ENCODE measurements around the gene DNPH1.

The DNPH1 gene

GRCh38 chr6:43269273-43270007, 40.2 kb upstream of the DNPH1 start:
- peak in 2 of 3 donors; percentile 38 to 61 for DNase-seq
- Histone ChIP-seq H3K4me1 (ENCODE audit: control extremely low read depth in 1 of 4, control insufficient read depth in 4 of 4, insufficient read depth in 4 of 4, low read length in 3 of 4) (peaks cover 0 to 13% (median 9%) of the 10 kb centered on the region in 4 experiments), H3K27me3 (replicated peaks in 2 of 5; ENCODE audit: control insufficient read depth in 4 of 5, insufficient read depth in 5 of 5, low read length in 4 of 5) (peaks cover 0 to 74% (median 24%) of the 10 kb centered on the region in 5 experiments), H3K4me3 (ENCODE audit: control insufficient read depth in 1 of 7, extremely low read depth in 1 of 7, insufficient read depth in 4 of 7, low read depth in 2 of 7, low read length in 6 of 7) (peak overlapping the region in 4 of 7 experiments; percentile 8 to 64 (median 54)), H3K9me3 (ENCODE audit: control extremely low read depth in 1 of 5, control insufficient read depth in 4 of 5, insufficient read depth in 2 of 5, low read depth in 1 of 5, low read length in 4 of 5) (no peaks in the 10 kb centered on the region), H3K27ac (ENCODE audit: insufficient read depth in 1 of 2, low read depth in 1 of 2, low read length in 2 of 2, poor library complexity in 1 of 2, severe bottlenecking in 2 of 2) (no peak overlapping the region), H3K36me3 (ENCODE audit: control insufficient read depth in 4 of 4, insufficient read depth in 4 of 4, low read length in 3 of 4) (no peaks in the 10 kb centered on the region)
- 5% methylated on average over 32 of the region's 44 CpGs for WGBS (ENCODE audit: insufficient coverage)
- ChIA-PET CTCF (interaction anchor here (0.6 to 2.4 kb wide), 8 partner anchors 11 to 238 kb away, joined by 3 to 7 read pairs (median 4); partner anchors contain the start of genes CRIP3 and DNPH1), POLR2A (no interaction called here)

- ChIA-PET CTCF (interaction anchor here (0.6 to 2.4 kb wide), 10 partner anchors 11 to 239 kb away, joined by 3 to 7 read pairs (median 4); partner anchors contain the start of genes CRIP3 and DNPH1), POLR2A (no interaction called here)
- 91% methylated on average over 8 of the region's 10 CpGs for WGBS (ENCODE audit: insufficient coverage)
These were observed 39.5 kb upstream of the DNPH1 start for GRCh38 chr6:43268782-43269272.

GRCh38 chr6:43268355-43268700, 39.0 kb upstream of the DNPH1 start:
- Histone ChIP-seq H3K27me3 (replicated peaks in 2 of 5; ENCODE audit: control insufficient read depth in 4 of 5, insufficient read depth in 5 of 5, low read length in 4 of 5) (peaks cover 0 to 63% (median 18%) of the 10 kb centered on the region in 5 experiments), H3K4me1 (ENCODE audit: control extremely low read depth in 1 of 4, control insufficient read depth in 4 of 4, insufficient read depth in 4 of 4, low read length in 3 of 4) (peaks cover 0 to 13% (median 9%) of the 10 kb centered on the region in 4 experiments), H3K36me3 (ENCODE audit: control insufficient read depth in 4 of 4, insufficient read depth in 4 of 4, low read length in 3 of 4) (no peaks in the 10 kb centered on the region), H3K27ac (ENCODE audit: insufficient read depth in 1 of 2, low read depth in 1 of 2, low read length in 2 of 2, poor library complexity in 1 of 2, severe bottlenecking in 2 of 2) (no peak overlapping the region), H3K4me3 (ENCODE audit: control insufficient read depth in 1 of 7, extremely low read depth in 1 of 7, insufficient read depth in 4 of 7, low read depth in 2 of 7, low read length in 6 of 7) (no peak overlapping the region), H3K9me3 (ENCODE audit: control extremely low read depth in 1 of 5, control insufficient read depth in 4 of 5, insufficient read depth in 2 of 5, low read depth in 1 of 5, low read length in 4 of 5) (no peaks in the 10 kb centered on the region)
- ChIA-PET CTCF (interaction anchor here (0.6 to 2.4 kb wide), 9 partner anchors 12 to 239 kb away, joined by 3 to 7 read pairs (median 5); partner anchors contain the start of genes CRIP3 and DNPH1), POLR2A (no interaction called here)
- 20% methylated on average over 1 of the region's 3 CpGs for WGBS (ENCODE audit: insufficient coverage)
- DNase-seq: no peak

More at GRCh38 chr6:43268782-43269272, 39.5 kb upstream of the DNPH1 start:
- Histone ChIP-seq H3K4me3 (ENCODE audit: control insufficient read depth in 1 of 7, extremely low read depth in 1 of 7, insufficient read depth in 4 of 7, low read depth in 2 of 7, low read length in 6 of 7) (peak overlapping the region in 2 of 7 experiments; percentile 53 to 54), H3K36me3 (ENCODE audit: control insufficient read depth in 4 of 4, insufficient read depth in 4 of 4, low read length in 3 of 4) (no peaks in the 10 kb centered on the region), H3K27me3 (replicated peaks in 2 of 5; ENCODE audit: control insufficient read depth in 4 of 5, insufficient read depth in 5 of 5, low read length in 4 of 5) (peaks cover 0 to 68% (median 20%) of the 10 kb centered on the region in 5 experiments), H3K4me1 (ENCODE audit: control extremely low read depth in 1 of 4, control insufficient read depth in 4 of 4, insufficient read depth in 4 of 4, low read length in 3 of 4) (peaks cover 0 to 13% (median 9%) of the 10 kb centered on the region in 4 experiments), H3K9me3 (ENCODE audit: control extremely low read depth in 1 of 5, control insufficient read depth in 4 of 5, insufficient read depth in 2 of 5, low read depth in 1 of 5, low read length in 4 of 5) (no peaks in the 10 kb centered on the region), H3K27ac (ENCODE audit: insufficient read depth in 1 of 2, low read depth in 1 of 2, low read length in 2 of 2, poor library complexity in 1 of 2, severe bottlenecking in 2 of 2) (no peak overlapping the region)
- no peak for DNase-seq

- ChIA-PET POLR2A (no interaction called here), CTCF (interaction anchor here (1.2 to 2.0 kb wide), 5 partner anchors 12 to 63 kb away, joined by 4 to 7 read pairs (median 5); partner anchors contain the start of genes CRIP3 and DNPH1)
- Histone ChIP-seq H3K4me1 (ENCODE audit: control extremely low read depth in 1 of 4, control insufficient read depth in 4 of 4, insufficient read depth in 4 of 4, low read length in 3 of 4) (peaks cover 0 to 13% (median 9%) of the 10 kb centered on the region in 4 experiments), H3K27me3 (replicated peaks in 2 of 5; ENCODE audit: control insufficient read depth in 4 of 5, insufficient read depth in 5 of 5, low read length in 4 of 5) (peaks cover 0 to 57% (median 17%) of the 10 kb centered on the region in 5 experiments), H3K4me3 (ENCODE audit: control insufficient read depth in 1 of 7, extremely low read depth in 1 of 7, insufficient read depth in 4 of 7, low read depth in 2 of 7, low read length in 6 of 7) (no peak overlapping the region), H3K27ac (ENCODE audit: insufficient read depth in 1 of 2, low read depth in 1 of 2, low read length in 2 of 2, poor library complexity in 1 of 2, severe bottlenecking in 2 of 2) (no peak overlapping the region), H3K9me3 (ENCODE audit: control extremely low read depth in 1 of 5, control insufficient read depth in 4 of 5, insufficient read depth in 2 of 5, low read depth in 1 of 5, low read length in 4 of 5) (no peaks in the 10 kb centered on the region), H3K36me3 (ENCODE audit: control insufficient read depth in 4 of 4, insufficient read depth in 4 of 4, low read length in 3 of 4) (no peaks in the 10 kb centered on the region)
- no peak for DNase-seq
- WGBS (ENCODE audit: insufficient coverage): 95% methylated on average over 7 of the region's 7 CpGs
These were observed 38.5 kb upstream of the DNPH1 start for GRCh38 chr6:43267619-43268354.

GRCh38 chr6:43265564-43265963, 36.3 kb upstream of the DNPH1 start:
- 92% methylated on average over 4 of the region's 6 CpGs for WGBS (ENCODE audit: insufficient coverage)
- Histone ChIP-seq H3K4me3 (ENCODE audit: control insufficient read depth in 1 of 7, extremely low read depth in 1 of 7, insufficient read depth in 4 of 7, low read depth in 2 of 7, low read length in 6 of 7) (no peak overlapping the region), H3K27me3 (replicated peaks in 2 of 5; ENCODE audit: control insufficient read depth in 4 of 5, insufficient read depth in 5 of 5, low read length in 4 of 5) (peaks cover 0 to 37% (median 8%) of the 10 kb centered on the region in 5 experiments), H3K27ac (ENCODE audit: insufficient read depth in 1 of 2, low read depth in 1 of 2, low read length in 2 of 2, poor library complexity in 1 of 2, severe bottlenecking in 2 of 2) (no peak overlapping the region), H3K4me1 (ENCODE audit: control extremely low read depth in 1 of 4, control insufficient read depth in 4 of 4, insufficient read depth in 4 of 4, low read length in 3 of 4) (peaks cover 0 to 13% (median 9%) of the 10 kb centered on the region in 4 experiments), H3K9me3 (ENCODE audit: control extremely low read depth in 1 of 5, control insufficient read depth in 4 of 5, insufficient read depth in 2 of 5, low read depth in 1 of 5, low read length in 4 of 5) (no peaks in the 10 kb centered on the region), H3K36me3 (ENCODE audit: control insufficient read depth in 4 of 4, insufficient read depth in 4 of 4, low read length in 3 of 4) (no peaks in the 10 kb centered on the region)
- CTCF ChIA-PET: interaction anchor here (1.0 to 5.6 kb wide), 8 partner anchors 21 to 243 kb away, joined by 3 to 35 read pairs (median 4); partner anchors contain the start of gene CRIP3
- POLR2A ChIA-PET: no interaction called here
- no peak for DNase-seq

GRCh38 chr6:43264599-43265145, 35.4 kb upstream of the DNPH1 start:
- Histone ChIP-seq H3K9me3 (ENCODE audit: control extremely low read depth in 1 of 5, control insufficient read depth in 4 of 5, insufficient read depth in 2 of 5, low read depth in 1 of 5, low read length in 4 of 5) (no peaks in the 10 kb centered on the region), H3K27ac (ENCODE audit: insufficient read depth in 1 of 2, low read depth in 1 of 2, low read length in 2 of 2, poor library complexity in 1 of 2, severe bottlenecking in 2 of 2) (no peak overlapping the region), H3K27me3 (replicated peaks in 2 of 5; ENCODE audit: control insufficient read depth in 4 of 5, insufficient read depth in 5 of 5, low read length in 4 of 5) (peaks cover 0 to 28% (median 7%) of the 10 kb centered on the region in 5 experiments), H3K36me3 (ENCODE audit: control insufficient read depth in 4 of 4, insufficient read depth in 4 of 4, low read length in 3 of 4) (no peaks in the 10 kb centered on the region), H3K4me1 (ENCODE audit: control extremely low read depth in 1 of 4, control insufficient read depth in 4 of 4, insufficient read depth in 4 of 4, low read length in 3 of 4) (peaks cover 0 to 11% (median 9%) of the 10 kb centered on the region in 4 experiments), H3K4me3 (ENCODE audit: control insufficient read depth in 1 of 7, extremely low read depth in 1 of 7, insufficient read depth in 4 of 7, low read depth in 2 of 7, low read length in 6 of 7) (no peak overlapping the region)
- DNase-seq: no peak
- WGBS (ENCODE audit: insufficient coverage): 92% methylated on average over 5 of the region's 5 CpGs
- ChIA-PET POLR2A (no interaction called here), CTCF (interaction anchor here (0.6 to 5.6 kb wide), 11 partner anchors 9 to 244 kb away, joined by 3 to 35 read pairs (median 4); partner anchors contain the start of gene CRIP3)
